ENCODE results near the gene PTPN1. TPM values are rescaled to one million over a fixed set of nuclear protein-coding genes. Genes with fewer than 3 reads are reported as not detected.

PTPN1 gene
- total RNA-seq, 1 experiment from 2014 or later: 33.0 TPM

- Histone ChIP-seq H3K27me3 (ENCODE audit: control insufficient read depth, insufficient read depth, low read length) (no peaks in the 10 kb centered on the region), H3K4me3 (ENCODE audit: insufficient read depth, low read depth, low read length) (no peak overlapping the region), H3K36me3 (replicated peaks; ENCODE audit: control insufficient read depth, insufficient read depth, low read length) (peaks cover 12% of the 10 kb centered on the region)
- DNase-seq: no peak
Observed at GRCh38 chr20:50585214-50585613, 75.0 kb downstream of the PTPN1 start.

- no peak for DNase-seq
- H3K27me3 ChIP-seq (ENCODE audit: control insufficient read depth, insufficient read depth, low read length): no peaks in the 10 kb centered on the region
- H3K36me3 ChIP-seq (replicated peaks; ENCODE audit: control insufficient read depth, insufficient read depth, low read length): peaks cover 12% of the 10 kb centered on the region
- no peak overlapping the region for H3K4me3 ChIP-seq (ENCODE audit: insufficient read depth, low read depth, low read length)
Observed at GRCh38 chr20:50585678-50586077, 75.5 kb downstream of the PTPN1 start.

- Histone ChIP-seq H3K27me3 (ENCODE audit: control insufficient read depth, insufficient read depth, low read length) (no peaks in the 10 kb centered on the region), H3K4me3 (ENCODE audit: insufficient read depth, low read depth, low read length) (no peak overlapping the region)
Observed at GRCh38 chr20:50586531-50587232, 76.5 kb downstream of the PTPN1 start.

GRCh38 chr20:50587291-50587961 is 77.2 kb downstream of the PTPN1 start:
- peak; percentile 22 for DNase-seq
- Histone ChIP-seq H3K36me3 (replicated peaks; ENCODE audit: control insufficient read depth, insufficient read depth, low read length) (peaks cover 6% of the 10 kb centered on the region), H3K27me3 (ENCODE audit: control insufficient read depth, insufficient read depth, low read length) (no peaks in the 10 kb centered on the region), H3K4me3 (ENCODE audit: insufficient read depth, low read depth, low read length) (no peak overlapping the region)

More at GRCh38 chr20:50586531-50587232, 76.5 kb downstream of the PTPN1 start:
- DNase-seq: peak; percentile 36
- peaks cover 4% of the 10 kb centered on the region for H3K36me3 ChIP-seq (replicated peaks; ENCODE audit: control insufficient read depth, insufficient read depth, low read length)

GRCh38 chr20:50588034-50588736 is 78.0 kb downstream of the PTPN1 start:
- no peaks in the 10 kb centered on the region for H3K27me3 ChIP-seq (ENCODE audit: control insufficient read depth, insufficient read depth, low read length)
- peak; percentile 97 for DNase-seq
- peaks cover 6% of the 10 kb centered on the region for H3K36me3 ChIP-seq (replicated peaks; ENCODE audit: control insufficient read depth, insufficient read depth, low read length)
- H3K4me3 ChIP-seq (ENCODE audit: insufficient read depth, low read depth, low read length): no peak overlapping the region

GRCh38 chr20:50589548-50590347 is 79.6 kb downstream of the PTPN1 start:
- no peak overlapping the region for H3K4me3 ChIP-seq (ENCODE audit: insufficient read depth, low read depth, low read length)
- DNase-seq: no peak
- H3K27me3 ChIP-seq (ENCODE audit: control insufficient read depth, insufficient read depth, low read length): no peaks in the 10 kb centered on the region
- H3K36me3 ChIP-seq (replicated peaks; ENCODE audit: control insufficient read depth, insufficient read depth, low read length): peaks cover 6% of the 10 kb centered on the region

GRCh38 chr20:50590348-50590664 is 80.1 kb downstream of the PTPN1 start:
- peaks cover 6% of the 10 kb centered on the region for H3K36me3 ChIP-seq (replicated peaks; ENCODE audit: control insufficient read depth, insufficient read depth, low read length)
- no peak overlapping the region for H3K4me3 ChIP-seq (ENCODE audit: insufficient read depth, low read depth, low read length)
- H3K27me3 ChIP-seq (ENCODE audit: control insufficient read depth, insufficient read depth, low read length): no peaks in the 10 kb centered on the region
- DNase-seq: no peak

- peaks cover 2% of the 10 kb centered on the region for H3K36me3 ChIP-seq (replicated peaks; ENCODE audit: control insufficient read depth, insufficient read depth, low read length)
- no peak overlapping the region for H3K4me3 ChIP-seq (ENCODE audit: insufficient read depth, low read depth, low read length)
Observed at GRCh38 chr20:50591233-50591852, 81.2 kb downstream of the PTPN1 start.

GRCh38 chr20:50592282-50593004 is 82.3 kb downstream of the PTPN1 start:
- DNase-seq: peak; percentile 48
- no peak overlapping the region for H3K4me3 ChIP-seq (ENCODE audit: insufficient read depth, low read depth, low read length)
- H3K36me3 ChIP-seq (replicated peaks; ENCODE audit: control insufficient read depth, insufficient read depth, low read length): peaks cover 2% of the 10 kb centered on the region
- no peaks in the 10 kb centered on the region for H3K27me3 ChIP-seq (ENCODE audit: control insufficient read depth, insufficient read depth, low read length)

More at GRCh38 chr20:50591233-50591852, 81.2 kb downstream of the PTPN1 start:
- no peaks in the 10 kb centered on the region for H3K27me3 ChIP-seq (ENCODE audit: control insufficient read depth, insufficient read depth, low read length)
- DNase-seq: no peak

GRCh38 chr20:50593005-50593335 is 82.8 kb downstream of the PTPN1 start:
- peak; percentile 42 for DNase-seq

GRCh38 chr20:50594231-50594590 is 84.0 kb downstream of the PTPN1 start:
- Histone ChIP-seq H3K27me3 (ENCODE audit: control insufficient read depth, insufficient read depth, low read length) (no peaks in the 10 kb centered on the region), H3K4me3 (ENCODE audit: insufficient read depth, low read depth, low read length) (no peak overlapping the region), H3K36me3 (replicated peaks; ENCODE audit: control insufficient read depth, insufficient read depth, low read length) (peaks cover 2% of the 10 kb centered on the region; the same call in 1 of the 2 replicates)
- peak; percentile 52 for DNase-seq

More at GRCh38 chr20:50593005-50593335, 82.8 kb downstream of the PTPN1 start:
- H3K27me3 ChIP-seq (ENCODE audit: control insufficient read depth, insufficient read depth, low read length): no peaks in the 10 kb centered on the region
- peaks cover 2% of the 10 kb centered on the region for H3K36me3 ChIP-seq (replicated peaks; ENCODE audit: control insufficient read depth, insufficient read depth, low read length)
- no peak overlapping the region for H3K4me3 ChIP-seq (ENCODE audit: insufficient read depth, low read depth, low read length)

GRCh38 chr20:50594591-50595432 is 84.6 kb downstream of the PTPN1 start:
- DNase-seq: peak; percentile 76

GRCh38 chr20:50595433-50595895 is 85.3 kb downstream of the PTPN1 start:
- peak; percentile 44 for DNase-seq
- Histone ChIP-seq H3K27me3 (ENCODE audit: control insufficient read depth, insufficient read depth, low read length) (no peaks in the 10 kb centered on the region), H3K36me3 (replicated peaks; ENCODE audit: control insufficient read depth, insufficient read depth, low read length) (peaks cover 2% of the 10 kb centered on the region; the same call in 1 of the 2 replicates), H3K4me3 (ENCODE audit: insufficient read depth, low read depth, low read length) (no peak overlapping the region)

More at GRCh38 chr20:50594591-50595432, 84.6 kb downstream of the PTPN1 start:
- Histone ChIP-seq H3K36me3 (replicated peaks; ENCODE audit: control insufficient read depth, insufficient read depth, low read length) (peaks cover 2% of the 10 kb centered on the region; the same call in 1 of the 2 replicates), H3K4me3 (ENCODE audit: insufficient read depth, low read depth, low read length) (no peak overlapping the region), H3K27me3 (ENCODE audit: control insufficient read depth, insufficient read depth, low read length) (no peaks in the 10 kb centered on the region)

Measured in H7 (cell line).